PC-9 (cell line): Measurements from ENCODE around the gene GHR. TPM values are rescaled to one million over a fixed set of nuclear protein-coding genes. Genes with fewer than 3 reads are reported as not detected.
"Not testable (repeated sequence)": the region's sequence is repeated elsewhere in the genome, so short reads cannot be mapped to it uniquely, and the experiment has no call there.

Source experiments
- BruUV-seq: library from RNA; stranded (reverse); fragments of 400-500 nt; replicated peaks from 2 replicates; lab custom pipeline; 2021; lab: Mats Ljungman, UMichigan
- CTCF ChIA-PET: fragments of 300-600 bp; sonication (Branson Sonifier 250); formaldehyde crosslinking; loops from one replicate; lab custom pipeline; 2022; ENCODE audit warnings: antibody characterized with exemption; lab: Charles Lee
- POLR2A ChIA-PET: fragments of 300-600 bp; sonication (Branson Sonifier 250); formaldehyde crosslinking; loops from one replicate; lab custom pipeline; 2022; ENCODE audit warnings: antibody characterized with exemption; ENCODE audit not compliant: unreplicated experiment; lab: Charles Lee
- DNase-seq, 2 experiments: peaks; one replicate each; pipeline versions ENCODE4 v3.0.0 to v3.0.0-alpha.2; 2015 to 2022; ENCODE audit warnings: mixed read lengths in 1 of 2
- H2AFZ ChIP-seq: fragments of 200-600 bp; sonication (generic); 2 replicates; pipeline ENCODE4 v1.8.1; 2017; ENCODE audit warnings: antibody characterized with exemption
- H3F3A ChIP-seq: fragments of 200-600 bp; sonication (generic); 2 replicates; pipeline ENCODE4 v1.8.1; 2017; ENCODE audit warnings: antibody characterized with exemption, mild to moderate bottlenecking, low read depth; ENCODE audit not compliant: insufficient read depth
- H3K27ac ChIP-seq: fragments of 200-600 bp; sonication (generic); 2 replicates; pipeline ENCODE4 v1.6.1; 2016; ENCODE audit warnings: mixed run types
- H3K27me3 ChIP-seq: fragments of 200-600 bp; sonication (generic); 2 replicates; pipeline ENCODE4 v1.6.1; 2016; ENCODE audit warnings: low read depth, mixed run types; ENCODE audit not compliant: insufficient read depth
- H3K36me3 ChIP-seq: fragments of 200-600 bp; sonication (generic); 2 replicates; pipeline ENCODE4 v1.6.1; 2016; ENCODE audit warnings: low read depth, mixed run types
- H3K4me1 ChIP-seq: fragments of 200-600 bp; sonication (generic); replicated peaks from 2 replicates; pipeline ENCODE4 v1.6.1; 2016; ENCODE audit warnings: mixed run types; ENCODE audit not compliant: insufficient read depth
- H3K4me2 ChIP-seq: fragments of 200-600 bp; sonication (generic); 2 replicates; pipeline ENCODE4 v1.6.1; 2017; ENCODE audit warnings: mixed run types
- H3K4me3 ChIP-seq: fragments of 200-600 bp; sonication (generic); 2 replicates; pipeline ENCODE4 v1.6.1; 2016; ENCODE audit warnings: mixed run types
- H3K79me2 ChIP-seq: fragments of 200-600 bp; sonication (generic); 2 replicates; pipeline ENCODE4 v1.6.1; 2017; ENCODE audit warnings: low read depth, mixed run types
- H3K9me2 ChIP-seq: fragments of 200-600 bp; sonication (generic); 2 replicates; pipeline ENCODE4 v1.8.1; 2017; ENCODE audit warnings: mild to moderate bottlenecking; ENCODE audit not compliant: insufficient read depth
- H3K9me3 ChIP-seq: fragments of 200-600 bp; sonication (generic); 2 replicates; pipeline ENCODE4 v1.8.1; 2016; ENCODE audit warnings: low read depth; ENCODE audit not compliant: insufficient read depth
- H4K20me1 ChIP-seq: fragments of 200-600 bp; sonication (generic); 2 replicates; pipeline ENCODE4 v1.8.1; 2017; ENCODE audit not compliant: insufficient read depth
- EZH2 ChIP-seq: fragments of 200-600 bp; sonication (generic); IDR thresholded peaks from 2 replicates; pipeline ENCODE4 v1.8.0; 2017; ENCODE audit warnings: antibody characterized with exemption, low read depth
- intact Hi-C: fragments of 100-400 bp; cut with micrococcal nuclease; formaldehyde crosslinking; loops from one replicate; pipeline ENCODE4 v1.10.0; 2022; ENCODE audit not compliant: unreplicated experiment
- total RNA-seq: library from RNA; stranded (reverse); gene quantifications from 2 replicates; pipeline ENCODE4 v1.2.3, GENCODE V29; 2021
- TF ChIP-seq, protein P1 (sequence below): fragments of 200-600 bp; sonication (generic); conservative IDR thresholded peaks from 2 replicates; pipeline ENCODE4 v1.6.1; 2017; ENCODE audit warnings: mixed run types, antibody characterized with exemption, mild to moderate bottlenecking, moderate library complexity

The GHR gene
- total RNA-seq, 1 experiment from 2014 or later: not detected

DNA sequence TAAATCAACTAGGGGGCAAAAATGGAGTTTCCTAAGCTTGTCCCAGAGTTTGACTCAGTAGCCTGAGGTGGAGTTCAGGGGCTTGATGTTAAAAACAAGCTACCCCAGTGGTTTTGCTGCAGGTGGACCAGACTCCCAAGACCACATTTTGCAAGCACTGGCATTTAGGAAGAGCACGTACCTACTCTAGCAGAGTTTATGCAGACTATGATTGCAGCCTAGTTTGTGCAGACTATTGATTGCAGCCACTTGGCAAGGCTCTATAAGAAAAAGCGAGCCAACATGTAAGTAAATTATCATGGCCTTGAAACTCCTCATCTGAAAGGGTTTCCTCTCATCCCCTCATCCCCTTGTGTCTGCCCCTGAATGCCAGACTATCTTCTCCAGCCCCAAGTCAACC lies 231.4 kb downstream of the GHR start:
- intact Hi-C loops: no loop called here
- DNase-seq: no peak
- H3K9me3 ChIP-seq: no peaks in the 10 kb centered on the region
- H3K36me3 ChIP-seq: no peaks in the 10 kb centered on the region
- POLR2A ChIA-PET: no interaction called here
- no TSS peak for BruUV-seq
- H3K4me2 ChIP-seq: no peak overlapping the region
- CTCF ChIA-PET: no interaction called here
- no peaks in the 10 kb centered on the region for H3K4me1 ChIP-seq
- no peaks in the 10 kb centered on the region for H3F3A ChIP-seq
- no peak overlapping the region for H2AFZ ChIP-seq
- no peaks in the 10 kb centered on the region for H3K79me2 ChIP-seq
- no peak overlapping the region for H3K4me3 ChIP-seq
- no peaks in the 10 kb centered on the region for H4K20me1 ChIP-seq
- TF ChIP-seq, protein P1, sequence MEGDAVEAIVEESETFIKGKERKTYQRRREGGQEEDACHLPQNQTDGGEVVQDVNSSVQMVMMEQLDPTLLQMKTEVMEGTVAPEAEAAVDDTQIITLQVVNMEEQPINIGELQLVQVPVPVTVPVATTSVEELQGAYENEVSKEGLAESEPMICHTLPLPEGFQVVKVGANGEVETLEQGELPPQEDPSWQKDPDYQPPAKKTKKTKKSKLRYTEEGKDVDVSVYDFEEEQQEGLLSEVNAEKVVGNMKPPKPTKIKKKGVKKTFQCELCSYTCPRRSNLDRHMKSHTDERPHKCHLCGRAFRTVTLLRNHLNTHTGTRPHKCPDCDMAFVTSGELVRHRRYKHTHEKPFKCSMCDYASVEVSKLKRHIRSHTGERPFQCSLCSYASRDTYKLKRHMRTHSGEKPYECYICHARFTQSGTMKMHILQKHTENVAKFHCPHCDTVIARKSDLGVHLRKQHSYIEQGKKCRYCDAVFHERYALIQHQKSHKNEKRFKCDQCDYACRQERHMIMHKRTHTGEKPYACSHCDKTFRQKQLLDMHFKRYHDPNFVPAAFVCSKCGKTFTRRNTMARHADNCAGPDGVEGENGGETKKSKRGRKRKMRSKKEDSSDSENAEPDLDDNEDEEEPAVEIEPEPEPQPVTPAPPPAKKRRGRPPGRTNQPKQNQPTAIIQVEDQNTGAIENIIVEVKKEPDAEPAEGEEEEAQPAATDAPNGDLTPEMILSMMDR: no peak
- TF ChIP-seq EZH2: no peak
- H3K27ac ChIP-seq: no peak overlapping the region
- H3K27me3 ChIP-seq: no peaks in the 10 kb centered on the region
- no peaks in the 10 kb centered on the region for H3K9me2 ChIP-seq

DNA sequence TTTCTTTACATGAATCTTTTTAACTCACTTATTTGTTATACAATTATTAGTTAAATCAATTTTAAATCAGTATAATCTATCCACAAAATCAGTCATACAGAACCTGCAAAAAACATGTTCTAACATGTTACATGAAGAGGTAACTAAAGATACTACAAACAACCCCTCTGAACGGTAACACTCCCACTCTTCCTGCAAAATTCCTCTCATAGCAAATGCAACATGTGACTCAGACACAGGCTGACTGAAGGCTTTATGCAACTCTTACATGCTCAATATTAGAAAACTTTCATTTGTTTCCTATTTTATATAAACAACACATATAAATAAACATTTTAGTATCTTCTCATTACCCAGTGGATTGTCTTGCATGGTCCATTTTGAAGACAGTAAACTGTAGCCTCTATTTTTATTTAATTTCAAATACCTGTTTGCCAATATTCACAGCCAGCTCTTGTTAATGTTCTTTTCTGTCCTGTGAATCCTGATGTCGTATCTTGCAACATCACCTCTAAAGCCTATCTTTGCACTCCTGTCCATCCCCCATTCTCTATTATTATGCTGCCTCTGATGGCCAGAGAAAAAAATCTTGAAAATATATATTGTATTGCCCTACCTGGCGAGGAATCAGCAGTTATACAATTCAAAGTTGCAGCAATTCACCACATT lies 232.9 kb downstream of the GHR start:
- Histone ChIP-seq H3F3A (no peaks in the 10 kb centered on the region), H3K36me3 (no peaks in the 10 kb centered on the region), H3K4me2 (peak overlapping the region; percentile 37), H3K9me3 (no peaks in the 10 kb centered on the region), H3K79me2 (no peaks in the 10 kb centered on the region), H3K9me2 (no peaks in the 10 kb centered on the region), H3K4me1 (no peaks in the 10 kb centered on the region), H3K4me3 (no peak overlapping the region; the same call in 1 of the 2 replicates), H3K27ac (no peak overlapping the region), H3K27me3 (peaks cover 4% of the 10 kb centered on the region; the same call in 1 of the 2 replicates), H4K20me1 (no peaks in the 10 kb centered on the region), H2AFZ (peak overlapping the region; percentile 1; the same call in 1 of the 2 replicates)
- intact Hi-C loops: no loop called here
- no TSS peak for BruUV-seq
- TF ChIP-seq, protein P1: no peak
- TF ChIP-seq EZH2: no peak
- ChIA-PET POLR2A (interaction anchor here (0.6 to 0.7 kb wide), 2 partner anchors 253 to 267 kb away, joined by 3 read pairs; no protein-coding TSS in a partner anchor), CTCF (interaction anchor here (0.5 kb wide), 1 partner anchor 788 kb away, joined by 3 read pairs; no protein-coding TSS in a partner anchor)
- no peak for DNase-seq

DNA sequence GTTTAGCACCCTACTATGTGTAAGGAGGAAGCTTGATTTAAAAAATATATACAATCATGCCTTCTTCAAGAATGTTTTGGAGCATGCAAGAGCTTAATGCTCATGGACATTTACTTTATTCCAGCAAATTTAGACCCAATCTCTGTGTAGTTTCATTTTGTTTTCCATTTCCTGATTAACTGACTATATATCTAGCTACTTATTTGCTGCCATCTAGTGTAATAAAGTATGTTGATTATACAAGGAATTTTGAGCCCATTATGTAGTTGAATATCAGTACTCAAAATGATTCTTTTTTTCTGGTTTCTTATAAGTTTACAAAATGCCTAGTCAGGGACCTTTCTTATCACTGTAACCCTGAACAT lies 233.4 kb downstream of the GHR start:
- TF ChIP-seq, protein P1: peak; percentile 52
- no peak for TF ChIP-seq EZH2
- peak overlapping the region; percentile 1; the same call in 1 of the 2 replicates for H2AFZ ChIP-seq
- H3K27me3 ChIP-seq: peaks cover 6% of the 10 kb centered on the region; the same call in 1 of the 2 replicates
- POLR2A ChIA-PET: interaction anchor here (0.6 kb wide), 1 partner anchor 252 kb away, joined by 3 read pairs; no protein-coding TSS in a partner anchor
- H4K20me1 ChIP-seq: no peaks in the 10 kb centered on the region
- H3K4me1 ChIP-seq: no peaks in the 10 kb centered on the region
- BruUV-seq: no TSS peak
- CTCF ChIA-PET: interaction anchor here (0.5 kb wide), 1 partner anchor 788 kb away, joined by 3 read pairs; no protein-coding TSS in a partner anchor
- no peaks in the 10 kb centered on the region for H3F3A ChIP-seq
- H3K9me2 ChIP-seq: no peaks in the 10 kb centered on the region
- no peaks in the 10 kb centered on the region for H3K79me2 ChIP-seq
- DNase-seq: no peak
- H3K27ac ChIP-seq: no peak overlapping the region
- no peaks in the 10 kb centered on the region for H3K9me3 ChIP-seq
- no peak overlapping the region; the same call in 1 of the 2 replicates for H3K4me3 ChIP-seq
- peak overlapping the region; percentile 37 for H3K4me2 ChIP-seq
- intact Hi-C loops: no loop called here
- no peaks in the 10 kb centered on the region for H3K36me3 ChIP-seq

DNA sequence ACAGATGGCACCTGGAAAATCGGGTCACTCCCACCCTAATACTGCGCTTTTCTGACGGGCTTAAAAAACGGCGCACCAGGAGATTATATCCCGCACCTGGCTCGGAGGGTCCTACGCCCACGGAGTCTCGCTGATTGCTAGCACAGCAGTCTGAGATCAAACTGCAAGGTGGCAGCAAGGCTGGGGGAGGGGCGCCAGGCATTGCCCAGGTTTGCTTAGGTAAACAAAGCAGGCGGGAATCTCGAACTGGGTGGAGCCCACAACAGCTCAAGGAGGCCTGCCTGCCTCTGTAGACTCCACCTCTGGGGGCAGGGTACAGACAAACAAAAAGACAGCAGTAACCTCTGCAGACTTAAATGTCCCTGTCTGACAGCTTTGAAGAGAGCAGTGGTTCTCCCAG lies 236.6 kb downstream of the GHR start:
- H3K27ac ChIP-seq, H3F3A ChIP-seq, H3K79me2 ChIP-seq, DNase-seq, H3K9me3 ChIP-seq, H2AFZ ChIP-seq, H3K4me3 ChIP-seq, H3K27me3 ChIP-seq, H3K36me3 ChIP-seq, CTCF ChIA-PET, POLR2A ChIA-PET, H3K4me2 ChIP-seq, H3K4me1 ChIP-seq, H3K9me2 ChIP-seq, H4K20me1 ChIP-seq, intact Hi-C loops, BruUV-seq: not testable (repeated sequence)
